ENCODE data around the gene VIL1. TPM values are rescaled to one million over a fixed set of nuclear protein-coding genes. Genes with fewer than 3 reads are reported as not detected.

VIL1 gene
- under 1 TPM in 1 of 2 donors, not detected in 1; 0.09 TPM for total RNA-seq

DNA sequence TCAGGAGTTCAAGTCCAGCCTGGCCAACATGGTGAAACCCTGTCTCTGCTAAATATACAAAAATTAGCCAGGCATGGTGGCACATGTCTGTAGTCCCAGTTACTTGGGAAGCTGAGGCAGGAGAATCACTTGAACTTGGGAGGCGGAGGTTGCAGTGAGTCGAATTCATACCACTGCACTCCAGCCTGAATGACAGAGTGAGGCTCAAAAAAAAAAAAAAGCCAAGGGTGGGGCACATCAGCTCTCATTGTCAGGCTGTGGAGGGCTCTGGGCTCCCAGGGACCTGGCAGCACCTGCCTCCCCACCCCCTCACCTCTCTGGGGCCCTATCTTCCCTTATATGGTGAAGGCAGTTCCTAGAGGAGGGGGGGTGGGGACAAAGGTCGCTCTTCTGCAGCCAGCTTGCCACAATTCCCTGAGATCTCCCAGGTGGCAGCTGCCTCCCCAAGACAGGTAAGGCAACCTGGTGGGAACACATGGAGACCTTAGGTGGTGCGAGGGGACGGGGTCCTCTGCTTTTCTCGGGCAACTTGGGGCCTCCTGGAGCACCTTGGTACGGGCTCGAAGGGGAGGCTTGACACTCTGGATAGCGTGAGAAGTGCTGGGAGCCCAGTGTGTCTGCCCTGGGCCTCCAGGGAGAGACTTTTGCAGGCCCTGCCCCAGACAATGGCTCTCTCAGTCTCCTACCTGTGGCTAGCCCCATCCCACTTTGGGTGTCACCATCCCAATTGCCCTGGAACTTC, at the start of gene VIL1:
Gene VIL1 (plus strand): TSS at position 407 of the 742 bp plus-strand sequence. CDS start 4,656 bp downstream, outside the sequence.
- TF ChIP-seq, protein P1, sequence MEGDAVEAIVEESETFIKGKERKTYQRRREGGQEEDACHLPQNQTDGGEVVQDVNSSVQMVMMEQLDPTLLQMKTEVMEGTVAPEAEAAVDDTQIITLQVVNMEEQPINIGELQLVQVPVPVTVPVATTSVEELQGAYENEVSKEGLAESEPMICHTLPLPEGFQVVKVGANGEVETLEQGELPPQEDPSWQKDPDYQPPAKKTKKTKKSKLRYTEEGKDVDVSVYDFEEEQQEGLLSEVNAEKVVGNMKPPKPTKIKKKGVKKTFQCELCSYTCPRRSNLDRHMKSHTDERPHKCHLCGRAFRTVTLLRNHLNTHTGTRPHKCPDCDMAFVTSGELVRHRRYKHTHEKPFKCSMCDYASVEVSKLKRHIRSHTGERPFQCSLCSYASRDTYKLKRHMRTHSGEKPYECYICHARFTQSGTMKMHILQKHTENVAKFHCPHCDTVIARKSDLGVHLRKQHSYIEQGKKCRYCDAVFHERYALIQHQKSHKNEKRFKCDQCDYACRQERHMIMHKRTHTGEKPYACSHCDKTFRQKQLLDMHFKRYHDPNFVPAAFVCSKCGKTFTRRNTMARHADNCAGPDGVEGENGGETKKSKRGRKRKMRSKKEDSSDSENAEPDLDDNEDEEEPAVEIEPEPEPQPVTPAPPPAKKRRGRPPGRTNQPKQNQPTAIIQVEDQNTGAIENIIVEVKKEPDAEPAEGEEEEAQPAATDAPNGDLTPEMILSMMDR (IDR thresholded peaks at IDR 0.05): no peak
- TF ChIP-seq POLR2A (IDR thresholded peaks at IDR 0.05) (no peak), POLR2AphosphoS5 (IDR thresholded peaks at IDR 0.05) (no peak)
- no peaks in the 10 kb centered on the region for H3K4me1 ChIP-seq (replicated peaks)
- WGBS: 81% methylated on average over 8 of the region's 9 CpGs
- H3K27me3 ChIP-seq (replicated peaks; ENCODE audit: insufficient read depth): no peaks in the 10 kb centered on the region
- no peak for DNase-seq (ENCODE audit: low spot score)
- no peak within 1 kb of the TSS for H3K27ac ChIP-seq
- intact Hi-C loops (cut with DNase I): no loop called here
- H3K36me3 ChIP-seq: no peaks in the 10 kb centered on the region
- no peak within 1 kb of the TSS for H3K4me3 ChIP-seq
- no peaks in the 10 kb centered on the region for H3K9me3 ChIP-seq

GRCh38 chr2:218369330-218369729, 49.6 kb upstream of the VIL1 start:
- intact Hi-C loops (cut with DNase I): no loop called here
- Histone ChIP-seq H3K36me3 (no peaks in the 10 kb centered on the region), H3K27ac (peak overlapping the region; percentile 67 to 94), H3K9me3 (no peaks in the 10 kb centered on the region), H3K27me3 (replicated peaks; ENCODE audit: insufficient read depth) (no peaks in the 10 kb centered on the region), H3K4me3 (peak overlapping the region in 1 of 2 donors; percentile 21), H3K4me1 (replicated peaks) (peaks cover 4% of the 10 kb centered on the region)
- DNase-seq (ENCODE audit: low spot score): no peak
- TF ChIP-seq POLR2AphosphoS5 (IDR thresholded peaks at IDR 0.05): peak; percentile 31
- TF ChIP-seq, protein P1 (IDR thresholded peaks at IDR 0.05): no peak
- TF ChIP-seq POLR2A (IDR thresholded peaks at IDR 0.05): no peak
- 32% methylated on average over 2 of the region's 2 CpGs for WGBS

DNA sequence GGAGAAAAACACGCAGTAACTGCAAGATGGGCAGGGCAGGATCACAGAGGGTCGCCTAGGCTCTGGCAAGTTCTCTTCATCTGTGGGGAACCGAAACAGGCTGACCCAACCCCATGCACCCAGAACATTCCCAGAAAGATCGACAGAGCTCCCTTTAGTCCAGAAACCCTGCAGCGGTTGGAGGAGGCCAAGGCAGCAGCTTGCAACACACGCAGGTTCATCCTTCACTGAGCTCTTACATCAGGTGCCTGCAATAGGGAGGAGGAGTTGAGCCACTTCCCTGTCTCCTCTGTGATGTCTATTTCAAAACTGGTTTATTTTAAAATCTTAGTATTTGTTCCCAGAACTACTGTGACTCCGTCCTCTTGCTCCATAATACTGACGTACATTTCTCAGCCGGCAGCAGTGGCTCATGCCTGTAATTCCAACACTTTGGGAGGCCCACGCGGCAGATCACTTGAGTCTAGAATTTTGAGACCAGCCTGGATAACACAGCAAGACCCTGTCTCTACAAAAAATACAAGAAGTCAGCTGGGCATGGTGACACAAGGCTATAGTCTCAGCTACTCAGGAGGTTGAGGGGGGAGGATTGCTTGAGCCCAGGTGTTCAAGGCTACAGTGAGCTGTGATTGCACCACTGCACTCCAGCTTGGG, 48.4 kb upstream of the VIL1 start:
- H3K36me3 ChIP-seq: no peaks in the 10 kb centered on the region
- no peaks in the 10 kb centered on the region for H3K27me3 ChIP-seq (replicated peaks; ENCODE audit: insufficient read depth)
- intact Hi-C loops (cut with DNase I): no loop called here
- TF ChIP-seq, protein P1 (IDR thresholded peaks at IDR 0.05): no peak
- TF ChIP-seq POLR2AphosphoS5 (IDR thresholded peaks at IDR 0.05): no peak
- TF ChIP-seq POLR2A (IDR thresholded peaks at IDR 0.05): no peak
- peaks cover 4% of the 10 kb centered on the region for H3K4me1 ChIP-seq (replicated peaks)
- H3K27ac ChIP-seq: peak overlapping the region in 1 of 2 donors; percentile 16
- H3K9me3 ChIP-seq: no peaks in the 10 kb centered on the region
- WGBS: 84% methylated on average over 11 of the region's 11 CpGs
- no peak overlapping the region for H3K4me3 ChIP-seq
- no peak for DNase-seq (ENCODE audit: low spot score)

- Histone ChIP-seq H3K27me3 (replicated peaks; ENCODE audit: insufficient read depth) (no peaks in the 10 kb centered on the region), H3K36me3 (no peaks in the 10 kb centered on the region), H3K9me3 (no peaks in the 10 kb centered on the region), H3K27ac (no peak overlapping the region), H3K4me1 (replicated peaks) (peaks cover 4% of the 10 kb centered on the region), H3K4me3 (no peak overlapping the region)
- no peak for DNase-seq (ENCODE audit: low spot score)
- TF ChIP-seq POLR2A (IDR thresholded peaks at IDR 0.05): no peak
- TF ChIP-seq POLR2AphosphoS5 (IDR thresholded peaks at IDR 0.05): no peak
- TF ChIP-seq, protein P1 (IDR thresholded peaks at IDR 0.05): no peak
- intact Hi-C loops (cut with DNase I): no loop called here
Observed at GRCh38 chr2:218371983-218372350, 47.0 kb upstream of the VIL1 start.

All from prostate gland (tissue), 2 donors.